Transverse colon (tissue), 3 donors: ENCODE results near the gene CDHR2.

Experiments
- POLR2A ChIP-seq: fragments of 450-650 bp; IDR thresholded peaks from one replicate; pipeline ENCODE4 v1.6.1; 2016; ENCODE audit warnings: antibody characterized with exemption, mild to moderate bottlenecking, moderate library complexity
- TF ChIP-seq, protein P1 (sequence below), 5 experiments: fragments of 200-600 bp in 3 of 5; fragments of 450-650 bp in 2 of 5; sonication (generic) in 3 of 5; IDR thresholded peaks; 1 replicate in 2 of 5; 2 replicates in 3 of 5; pipeline ENCODE4 v1.5.1; 2016 to 2017; ENCODE audit warnings: antibody characterized with exemption in 5 of 5, inconsistent platforms in 3 of 5, mild to moderate bottlenecking in 2 of 5, moderate library complexity in 1 of 5

DNA sequence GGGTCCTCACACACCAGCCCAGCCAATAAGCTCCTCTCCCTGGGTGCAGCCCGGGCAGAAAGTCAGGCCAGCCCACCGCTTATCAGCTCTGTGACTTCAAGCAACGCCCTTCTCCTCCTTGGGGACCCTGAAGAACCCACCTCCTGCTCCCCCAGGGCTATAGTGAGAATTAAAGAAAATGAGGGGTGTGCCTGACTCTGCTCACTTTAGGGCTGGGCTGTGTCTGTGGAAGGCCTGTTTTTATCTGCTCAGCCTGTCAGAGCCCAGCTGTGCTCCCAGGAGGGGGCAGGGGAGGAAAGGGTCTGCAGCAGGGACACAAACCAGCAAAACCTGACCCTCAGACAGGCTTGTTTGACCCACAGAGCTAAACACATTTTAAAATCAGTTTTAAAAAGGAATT is 56.9 kb downstream of the CDHR2 start:
- TF ChIP-seq, protein P1, sequence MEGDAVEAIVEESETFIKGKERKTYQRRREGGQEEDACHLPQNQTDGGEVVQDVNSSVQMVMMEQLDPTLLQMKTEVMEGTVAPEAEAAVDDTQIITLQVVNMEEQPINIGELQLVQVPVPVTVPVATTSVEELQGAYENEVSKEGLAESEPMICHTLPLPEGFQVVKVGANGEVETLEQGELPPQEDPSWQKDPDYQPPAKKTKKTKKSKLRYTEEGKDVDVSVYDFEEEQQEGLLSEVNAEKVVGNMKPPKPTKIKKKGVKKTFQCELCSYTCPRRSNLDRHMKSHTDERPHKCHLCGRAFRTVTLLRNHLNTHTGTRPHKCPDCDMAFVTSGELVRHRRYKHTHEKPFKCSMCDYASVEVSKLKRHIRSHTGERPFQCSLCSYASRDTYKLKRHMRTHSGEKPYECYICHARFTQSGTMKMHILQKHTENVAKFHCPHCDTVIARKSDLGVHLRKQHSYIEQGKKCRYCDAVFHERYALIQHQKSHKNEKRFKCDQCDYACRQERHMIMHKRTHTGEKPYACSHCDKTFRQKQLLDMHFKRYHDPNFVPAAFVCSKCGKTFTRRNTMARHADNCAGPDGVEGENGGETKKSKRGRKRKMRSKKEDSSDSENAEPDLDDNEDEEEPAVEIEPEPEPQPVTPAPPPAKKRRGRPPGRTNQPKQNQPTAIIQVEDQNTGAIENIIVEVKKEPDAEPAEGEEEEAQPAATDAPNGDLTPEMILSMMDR (IDR thresholded peaks at IDR 0.05), result no peak
- no peak for TF ChIP-seq POLR2A
